Hepatocyte (in vitro differentiated cells): ENCODE results near the gene INSR.

Experiments used
- CTCF ChIP-seq: fragments of 200-600 bp; sonication (generic); IDR thresholded peaks from 2 replicates; pipeline ENCODE4 v1.5.1; 2016; ENCODE audit warnings: antibody characterized with exemption, mild to moderate bottlenecking; ENCODE audit not compliant: poor library complexity
- EZH2 ChIP-seq: fragments of 200-600 bp; sonication (generic); IDR thresholded peaks from 2 replicates; pipeline ENCODE4 v1.6.1; 2016; ENCODE audit warnings: antibody characterized with exemption, mild to moderate bottlenecking, borderline replicate concordance
- EZH2phosphoT487 ChIP-seq: fragments of 200-600 bp; sonication (generic); IDR thresholded peaks from one replicate; pipeline ENCODE4 v1.6.1; 2018; ENCODE audit warnings: antibody characterized with exemption, mild to moderate bottlenecking, low read depth, moderate library complexity; ENCODE audit not compliant: unreplicated experiment, severe bottlenecking

- TF ChIP-seq CTCF, result no peak
- no peak for TF ChIP-seq EZH2phosphoT487
- no peak for TF ChIP-seq EZH2
These were observed 111.7 kb downstream of the INSR start for GRCh38 chr19:7182489-7182888.
